Measurements from ENCODE around the gene TMEM158.
A peak's percentile ranks its signal among the peaks of the same experiment; 100 is the strongest.

Gene TMEM158

GRCh38 chr3:45234250-45234649 is 8.2 kb upstream of the TMEM158 start:
- DNase-seq (ENCODE audit: low read depth in 2 of 2) = no peak

GRCh38 chr3:45232521-45232920 is 6.4 kb upstream of the TMEM158 start:
- DNase-seq (ENCODE audit: low read depth in 2 of 2) = no peak

GRCh38 chr3:45227946-45228345 is 1.9 kb upstream of the TMEM158 start:
- no peak for DNase-seq (ENCODE audit: low read depth in 2 of 2)

- DNase-seq (ENCODE audit: low read depth in 2 of 2) = no peak
These were observed 1.2 kb upstream of the TMEM158 start for GRCh38 chr3:45227071-45227820.

- no peak for DNase-seq (ENCODE audit: low read depth in 2 of 2)
These were observed 452 bp downstream of the TMEM158 start for GRCh38 chr3:45225465-45226205.

GRCh38 chr3:45224824-45225464 is 1.1 kb downstream of the TMEM158 start:
- no peak for DNase-seq (ENCODE audit: low read depth in 2 of 2)

- DNase-seq (ENCODE audit: low read depth in 2 of 2) = no peak
These were observed 2.0 kb downstream of the TMEM158 start for GRCh38 chr3:45223889-45224727.

- DNase-seq (ENCODE audit: low read depth in 2 of 2) = no peak
These were observed 6.4 kb downstream of the TMEM158 start for GRCh38 chr3:45219694-45220093.

GRCh38 chr3:45218578-45219390 is 7.3 kb downstream of the TMEM158 start:
- DNase-seq (ENCODE audit: low read depth in 2 of 2) = no peak

- no peak for DNase-seq (ENCODE audit: low read depth in 2 of 2)
These were observed 10.0 kb downstream of the TMEM158 start for GRCh38 chr3:45216021-45216609.

- no peak for DNase-seq (ENCODE audit: low read depth in 2 of 2)
These were observed 10.6 kb downstream of the TMEM158 start for GRCh38 chr3:45215466-45215865.

GRCh38 chr3:45214061-45214680 is 11.9 kb downstream of the TMEM158 start:
- DNase-seq (ENCODE audit: low read depth in 2 of 2) = no peak

- no peak for DNase-seq (ENCODE audit: low read depth in 2 of 2)
These were observed 14.0 kb downstream of the TMEM158 start for GRCh38 chr3:45212095-45212468.

- no peak for DNase-seq (ENCODE audit: low read depth in 2 of 2)
These were observed 14.5 kb downstream of the TMEM158 start for GRCh38 chr3:45211466-45212094.

GRCh38 chr3:45210308-45211041 is 15.6 kb downstream of the TMEM158 start:
- DNase-seq (ENCODE audit: low read depth in 2 of 2) = peak; percentile 59 to 72

GRCh38 chr3:45209526-45209925 is 16.6 kb downstream of the TMEM158 start:
- no peak for DNase-seq (ENCODE audit: low read depth in 2 of 2)

- DNase-seq (ENCODE audit: low read depth in 2 of 2) = no peak
These were observed 17.5 kb downstream of the TMEM158 start for GRCh38 chr3:45208586-45208985.

GRCh38 chr3:45207446-45207845 is 18.6 kb downstream of the TMEM158 start:
- DNase-seq (ENCODE audit: low read depth in 2 of 2) = no peak

GRCh38 chr3:45205126-45205525 is 21.0 kb downstream of the TMEM158 start:
- DNase-seq (ENCODE audit: low read depth in 2 of 2) = no peak
